LHCN-M2 (cell line): Measurements from ENCODE around the gene MASP1. TPM values are rescaled to one million over a fixed set of nuclear protein-coding genes. Genes with fewer than 3 reads are reported as not detected.
A peak's percentile ranks its signal among the peaks of the same experiment; 100 is the strongest.
"Not testable (repeated sequence)": the region's sequence is repeated elsewhere in the genome, so short reads cannot be mapped to it uniquely, and the experiment has no call there.

Experiments used
- DNase-seq: peaks from one replicate; pipeline ENCODE4 v3.0.0-alpha.2; 2012; ENCODE audit warnings: low read depth
- total RNA-seq: library from RNA; depleted of rRNA; stranded (reverse); fragments of >200 nt; gene quantifications from 2 replicates; pipeline ENCODE4 v1.2.3, GENCODE V29; 2014

Gene MASP1
- total RNA-seq, 1 experiment from 2014 or later, result not detected

DNA sequence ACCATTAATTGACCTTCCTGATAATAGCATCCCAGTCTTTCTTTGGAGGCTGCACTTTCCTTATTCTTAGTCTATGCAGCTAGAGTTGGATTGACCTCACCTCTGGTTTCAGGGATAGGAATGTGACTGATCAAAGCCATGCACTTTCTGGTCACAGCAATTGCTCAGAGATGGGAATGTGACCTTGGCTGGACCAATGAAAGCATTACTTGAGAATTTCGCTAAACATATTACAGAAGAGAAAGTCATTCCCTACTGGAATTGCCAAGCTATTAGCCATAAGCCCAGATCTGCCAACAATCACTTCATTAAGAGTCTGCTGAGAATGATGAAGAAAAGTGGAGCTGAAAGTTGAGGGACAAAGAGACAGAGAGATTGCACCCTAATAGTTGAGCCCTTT, 61.5 kb downstream of the MASP1 start:
- DNase-seq, result no peak

DNA sequence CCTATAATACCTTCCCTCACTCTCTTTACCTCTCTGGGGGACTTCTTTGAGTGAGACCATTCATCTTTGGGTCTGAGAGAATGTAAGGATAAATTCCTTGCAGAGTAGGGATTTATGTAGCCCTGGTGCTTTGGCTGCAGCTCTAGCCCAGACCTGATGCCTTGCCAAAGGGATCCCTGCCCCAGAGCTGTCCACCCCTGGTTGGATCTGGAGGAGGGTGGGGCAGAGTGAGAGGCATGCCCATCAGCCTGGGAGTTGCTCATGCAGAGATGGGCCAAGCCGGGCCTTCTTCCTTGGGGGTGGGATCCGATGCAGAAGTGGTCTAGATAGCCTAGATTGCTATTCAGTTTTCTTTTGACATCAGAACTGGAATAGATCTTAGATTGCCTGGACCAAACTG, 62.8 kb downstream of the MASP1 start:
- no peak for DNase-seq

DNA sequence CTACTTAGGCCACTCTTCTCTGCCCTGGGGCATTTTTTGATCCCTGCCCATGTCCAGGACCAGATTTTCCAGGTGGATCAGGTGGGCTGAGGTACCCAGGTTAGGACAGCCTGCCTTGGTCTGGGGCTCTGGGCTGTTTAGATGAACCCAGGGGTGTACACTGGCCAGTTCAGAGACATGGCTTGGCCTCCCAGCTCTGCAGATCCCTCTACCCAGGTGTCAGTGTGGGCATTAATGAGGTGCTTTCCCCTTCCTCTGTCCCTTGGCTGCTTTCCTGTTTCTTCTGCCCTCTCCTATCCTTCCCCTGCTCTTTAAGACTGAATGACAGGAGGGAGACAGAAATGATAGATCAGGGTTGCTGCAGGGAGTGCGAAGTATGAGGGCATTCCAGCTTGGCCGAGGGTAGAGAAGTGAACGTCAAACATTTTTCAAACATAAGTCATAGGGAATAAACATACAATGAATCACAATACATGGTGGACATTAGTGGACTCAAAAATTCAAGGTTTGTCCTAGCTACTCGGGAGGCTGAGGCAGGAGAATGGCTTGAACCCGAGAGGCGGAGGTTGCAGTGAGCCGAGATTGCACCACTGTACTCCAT, 63.8 kb downstream of the MASP1 start:
- peak; percentile 11 for DNase-seq

DNA sequence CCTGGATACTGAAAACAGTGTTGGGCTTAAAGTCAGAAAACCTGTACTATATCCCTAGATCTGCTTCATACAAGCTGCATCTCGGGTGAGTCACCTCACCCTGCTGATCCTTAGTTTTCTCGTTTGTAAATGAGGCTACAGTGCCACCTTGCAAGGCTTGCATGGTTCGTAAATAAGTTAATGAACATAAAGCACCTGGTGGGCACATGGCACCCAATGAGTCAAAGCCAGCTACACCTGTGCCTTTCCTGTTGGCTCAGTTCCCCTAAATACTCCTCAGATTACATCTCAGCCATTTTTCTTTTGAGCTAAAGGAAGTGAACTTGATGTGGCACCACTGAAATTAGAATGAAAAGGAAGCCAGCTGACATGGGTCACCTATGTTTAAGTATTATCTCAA, 67.7 kb downstream of the MASP1 start:
- DNase-seq, result no peak

DNA sequence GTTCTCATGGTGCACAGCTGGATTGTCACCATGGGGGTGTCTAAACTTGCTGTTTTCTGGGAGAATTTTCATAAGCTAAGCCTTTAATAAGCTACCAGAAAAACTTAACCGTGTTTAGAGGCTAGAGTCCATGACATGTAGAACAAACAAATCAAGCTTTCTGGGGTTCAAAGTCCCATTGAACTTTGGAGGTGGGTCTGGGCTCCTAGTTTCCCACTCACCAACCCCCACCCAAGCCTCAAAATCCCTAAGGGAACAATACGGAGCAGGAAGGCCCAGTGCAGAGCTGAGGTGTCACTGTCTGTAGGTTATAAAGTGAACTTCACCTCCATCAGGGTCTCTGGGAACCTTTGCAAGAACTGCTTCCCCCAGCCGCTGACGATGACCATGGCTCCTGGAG, 68.7 kb downstream of the MASP1 start:
- DNase-seq, result no peak

DNA sequence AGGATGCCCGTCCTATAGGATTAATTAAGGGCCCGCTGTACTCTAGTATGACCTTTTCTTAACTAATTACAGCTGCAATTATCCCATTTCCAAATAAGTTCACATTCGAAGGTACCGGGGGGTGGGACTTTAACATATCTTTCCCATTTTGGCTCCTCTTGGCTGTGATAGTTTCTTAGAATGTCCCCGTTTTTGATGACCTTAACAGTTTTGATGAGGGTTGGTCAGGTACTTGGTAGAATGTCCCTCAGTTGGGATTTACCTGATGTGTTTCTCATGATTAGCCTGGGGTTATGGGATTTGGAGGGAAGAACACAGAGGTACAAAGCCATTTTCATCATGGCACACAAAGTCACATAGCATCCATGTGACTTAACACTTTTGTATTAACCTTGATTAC, 76.1 kb downstream of the MASP1 start:
- no peak for DNase-seq

DNA sequence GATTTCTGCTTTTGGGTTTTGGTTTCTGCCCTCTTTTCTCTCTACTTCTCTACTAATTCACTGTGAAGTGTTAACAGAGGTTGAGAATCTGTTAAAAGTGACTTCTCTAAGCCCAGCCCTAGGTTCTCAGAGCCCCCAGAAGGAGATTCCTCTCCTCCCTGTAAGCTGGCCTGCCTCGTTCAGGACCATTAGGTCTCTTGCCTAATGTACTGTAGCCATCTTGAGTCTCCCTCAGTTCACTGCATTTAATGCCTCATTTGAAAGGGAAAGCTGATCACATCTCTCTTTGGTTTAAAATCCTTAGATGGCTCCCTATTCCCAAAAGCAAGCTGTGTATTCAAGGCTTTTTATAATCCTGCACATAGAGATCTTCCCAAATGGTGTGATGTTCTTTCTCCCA, 77.9 kb downstream of the MASP1 start:
- DNase-seq, result no peak

DNA sequence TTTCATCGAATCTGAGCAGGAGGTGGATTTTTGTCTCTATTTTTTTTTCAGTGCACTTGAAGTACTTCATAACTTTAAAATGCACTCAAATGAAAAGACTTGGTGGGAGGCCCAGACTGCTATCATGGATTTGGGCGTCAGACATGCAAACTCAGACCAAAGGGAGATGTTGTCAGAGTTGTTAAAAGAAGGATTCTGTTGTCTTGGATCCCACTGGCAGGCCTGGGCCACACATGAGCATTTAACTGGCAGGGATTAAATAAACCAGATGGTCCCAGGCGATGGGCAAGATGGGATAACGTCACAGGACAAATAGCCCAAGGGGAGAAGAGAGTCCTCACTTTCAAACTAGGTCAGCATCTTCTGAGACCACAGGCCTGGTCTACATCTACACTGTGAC, 78.8 kb downstream of the MASP1 start:
- DNase-seq, result no peak

DNA sequence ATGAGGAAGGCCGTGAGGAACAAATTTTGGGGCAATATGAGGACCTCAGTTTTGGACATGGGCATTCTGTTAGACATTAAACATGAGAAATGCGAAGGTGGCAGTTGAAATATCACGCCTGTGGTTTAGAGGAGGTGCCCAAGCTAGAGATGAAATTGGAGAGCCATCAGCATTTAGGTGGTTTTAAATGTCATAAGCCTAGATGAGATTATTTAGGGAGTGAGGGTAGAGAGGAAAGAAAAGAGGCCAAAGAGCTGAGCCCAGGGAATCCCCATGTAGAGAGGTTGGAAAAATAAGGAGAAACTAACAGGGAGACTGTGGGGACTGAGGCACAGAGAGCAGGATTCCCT, 79.4 kb downstream of the MASP1 start:
- no peak for DNase-seq

DNA sequence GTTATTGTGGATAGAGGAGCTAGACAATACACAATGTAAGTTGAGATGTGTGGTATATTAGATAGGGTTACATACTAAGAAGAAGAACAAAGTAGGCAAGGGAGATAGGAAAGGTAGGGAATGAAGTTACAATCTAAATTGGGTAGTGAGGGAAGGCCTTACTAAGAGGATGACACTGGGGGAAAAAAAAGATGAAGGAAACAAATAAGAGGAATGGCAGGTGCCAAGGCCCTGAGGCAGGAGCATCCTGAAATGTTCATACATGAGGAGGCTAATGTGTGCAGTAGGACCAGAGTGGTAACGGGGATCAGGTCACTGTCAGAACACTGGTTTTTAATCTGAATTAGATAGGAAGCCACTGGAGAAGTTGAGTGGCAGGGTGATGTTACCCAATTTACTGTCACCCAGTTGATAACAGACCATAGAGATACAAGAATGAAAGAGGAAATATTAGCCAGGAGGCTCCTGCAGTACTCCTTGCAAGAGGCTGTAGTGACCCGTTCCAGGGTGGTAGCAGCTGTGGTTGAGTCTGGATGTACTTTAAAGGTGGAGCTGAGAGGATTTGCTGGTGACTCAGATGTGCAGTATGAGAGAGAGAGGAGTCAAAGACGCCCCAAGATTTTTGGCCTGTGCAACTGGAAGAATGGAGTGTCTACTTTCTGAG, 79.9 kb downstream of the MASP1 start:
- DNase-seq, result peak; percentile 55

DNA sequence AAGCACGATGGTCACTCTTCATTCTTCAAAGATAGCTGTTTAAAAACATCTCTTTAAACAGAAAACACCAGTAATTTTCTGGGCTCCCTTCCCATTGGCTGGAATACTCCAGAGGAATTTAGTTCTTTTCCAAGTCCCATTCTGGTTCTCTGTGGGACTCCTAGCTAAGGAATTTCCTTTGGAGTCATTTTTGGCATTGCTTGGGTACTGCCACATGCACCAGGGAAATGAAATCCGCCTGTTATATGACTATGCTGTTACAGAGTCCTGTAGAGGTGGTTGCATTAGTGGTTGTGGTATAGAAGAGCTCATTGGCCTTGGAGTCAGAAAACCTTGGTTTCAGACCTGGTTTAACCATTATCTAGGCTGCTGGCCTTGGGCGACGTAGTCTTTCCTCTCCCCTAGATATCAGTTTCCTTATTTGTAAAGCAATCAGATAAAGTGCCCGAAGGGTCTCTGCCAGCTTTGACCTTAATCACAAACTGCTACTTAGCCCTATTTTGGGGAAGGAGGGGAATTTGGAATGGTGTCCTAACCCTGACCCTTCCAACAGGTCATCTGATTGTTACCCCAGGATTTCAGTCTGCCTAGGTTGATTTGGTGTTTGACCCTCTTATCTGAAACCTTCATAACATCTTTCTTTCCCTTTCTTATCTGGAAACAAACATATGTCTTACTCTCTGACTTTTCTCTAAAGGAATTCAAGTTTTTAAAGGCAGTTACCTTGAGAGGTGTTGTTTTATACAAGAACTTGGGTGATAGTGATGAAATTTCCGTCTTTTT, 80.8 kb downstream of the MASP1 start:
- peak; percentile 9 for DNase-seq

DNA sequence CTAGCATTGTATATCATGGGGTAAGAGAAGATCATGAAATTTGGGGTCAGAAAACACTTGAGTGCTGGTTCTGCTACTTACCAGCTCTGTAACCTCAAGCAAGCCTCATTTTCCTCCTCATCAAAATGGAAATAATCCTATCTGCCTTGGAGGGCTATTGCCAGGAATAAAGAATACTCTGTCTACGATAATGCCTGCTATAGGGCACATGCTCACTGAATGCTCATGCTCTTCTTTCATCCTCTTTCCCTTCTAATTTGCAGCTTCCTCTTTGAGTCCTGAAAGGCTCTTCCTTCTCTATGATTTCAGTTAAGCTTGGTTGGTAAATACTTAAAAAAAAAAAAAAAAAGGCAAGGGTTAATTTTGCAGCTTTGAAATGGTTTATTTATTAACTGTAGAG, 81.4 kb downstream of the MASP1 start:
- no peak for DNase-seq

DNA sequence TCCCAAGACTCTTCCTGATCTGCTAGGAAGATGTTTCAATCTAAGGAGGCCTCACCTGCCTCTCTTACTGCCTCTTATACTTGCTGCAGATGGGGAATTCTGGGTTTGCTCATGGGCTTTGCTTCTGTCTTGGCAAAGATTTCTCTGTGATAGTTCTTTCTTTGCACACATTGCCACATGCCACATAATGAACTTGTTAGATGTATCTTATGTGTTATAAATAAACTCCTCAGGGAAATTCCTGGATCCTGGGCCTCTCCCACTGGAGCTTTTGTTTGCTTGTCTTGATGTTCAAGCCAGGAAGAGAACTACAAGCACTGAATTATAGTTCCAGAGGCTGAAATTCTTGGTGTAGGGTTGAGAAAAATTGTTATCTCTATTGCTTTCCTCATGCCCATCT, 82.0 kb downstream of the MASP1 start:
- no peak for DNase-seq

DNA sequence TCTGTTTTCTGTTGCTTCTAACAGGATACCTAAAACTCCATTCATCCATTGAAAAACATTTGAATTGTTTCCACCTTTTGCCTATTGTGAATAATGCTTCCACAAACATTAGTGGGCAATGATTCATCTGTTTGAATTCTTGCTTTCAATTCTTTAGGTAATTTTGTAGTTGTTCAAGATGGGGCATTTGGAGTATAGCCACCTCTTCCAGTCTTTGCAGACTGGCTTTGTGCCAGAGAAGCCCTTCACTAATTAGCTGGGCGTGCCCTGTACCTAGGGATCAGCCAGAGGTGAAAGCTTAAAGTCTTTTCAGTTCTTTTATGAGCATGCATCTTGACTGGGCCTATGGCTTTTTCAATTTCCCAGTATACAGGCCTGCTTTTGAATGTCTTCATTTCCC, 83.4 kb downstream of the MASP1 start:
- no peak for DNase-seq

DNA sequence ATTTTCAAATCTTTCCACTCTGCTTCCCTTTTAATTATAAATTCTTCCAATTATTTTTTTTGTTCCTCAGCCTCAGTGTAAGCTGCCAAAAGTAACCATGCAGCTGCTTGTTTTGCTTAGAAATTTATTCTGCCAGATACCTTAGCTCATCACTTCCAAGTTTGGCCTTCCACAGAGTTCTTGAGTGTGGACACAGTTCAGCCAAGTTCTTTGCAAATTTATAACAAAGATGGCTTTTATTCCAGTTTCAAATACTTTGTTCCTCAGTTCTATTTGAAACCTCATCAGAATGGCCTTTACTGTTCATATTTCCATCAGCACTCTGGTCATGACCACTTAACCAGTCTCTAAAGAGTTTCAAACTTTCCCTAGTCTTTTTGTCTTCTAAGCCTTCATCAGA, 83.9 kb downstream of the MASP1 start:
- no peak for DNase-seq

DNA sequence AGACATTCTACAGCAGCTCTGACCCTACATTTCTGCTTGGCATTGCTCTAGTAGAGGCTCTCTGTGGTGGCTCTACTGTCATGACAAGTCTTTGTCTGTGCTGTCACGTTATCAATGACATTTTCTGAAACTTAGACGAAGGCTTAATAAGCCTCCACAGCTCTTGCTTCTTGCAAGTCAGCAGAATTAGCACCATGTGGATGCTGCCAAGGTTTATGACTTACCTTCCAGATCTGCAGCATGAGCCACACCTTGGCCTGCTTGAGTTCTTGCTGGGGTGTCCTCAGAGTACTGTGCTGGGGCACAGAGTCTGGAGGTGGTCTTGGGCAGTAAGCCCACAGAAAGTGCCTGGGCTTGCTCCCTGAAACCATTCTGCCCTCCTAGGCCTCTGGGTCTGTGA, 84.5 kb downstream of the MASP1 start:
- no peak for DNase-seq

DNA sequence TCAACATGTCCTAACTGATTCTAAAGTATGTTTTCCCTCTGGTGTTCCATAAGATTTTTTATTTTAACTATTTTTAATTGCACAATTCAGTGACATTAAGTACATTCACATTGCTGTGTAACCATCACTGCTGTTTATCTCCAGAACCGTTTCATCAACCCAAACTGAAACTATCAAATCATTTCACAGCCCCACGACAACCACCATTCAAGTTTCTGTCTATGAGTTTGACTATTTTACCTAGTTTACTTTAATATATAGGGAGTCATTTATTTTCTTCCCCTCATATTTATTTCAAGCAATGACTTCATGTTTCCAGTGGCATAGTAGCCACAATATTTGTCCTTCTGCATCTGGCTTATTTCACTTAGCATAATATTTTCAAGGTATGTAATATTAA, 85.9 kb downstream of the MASP1 start:
- DNase-seq, result no peak

DNA sequence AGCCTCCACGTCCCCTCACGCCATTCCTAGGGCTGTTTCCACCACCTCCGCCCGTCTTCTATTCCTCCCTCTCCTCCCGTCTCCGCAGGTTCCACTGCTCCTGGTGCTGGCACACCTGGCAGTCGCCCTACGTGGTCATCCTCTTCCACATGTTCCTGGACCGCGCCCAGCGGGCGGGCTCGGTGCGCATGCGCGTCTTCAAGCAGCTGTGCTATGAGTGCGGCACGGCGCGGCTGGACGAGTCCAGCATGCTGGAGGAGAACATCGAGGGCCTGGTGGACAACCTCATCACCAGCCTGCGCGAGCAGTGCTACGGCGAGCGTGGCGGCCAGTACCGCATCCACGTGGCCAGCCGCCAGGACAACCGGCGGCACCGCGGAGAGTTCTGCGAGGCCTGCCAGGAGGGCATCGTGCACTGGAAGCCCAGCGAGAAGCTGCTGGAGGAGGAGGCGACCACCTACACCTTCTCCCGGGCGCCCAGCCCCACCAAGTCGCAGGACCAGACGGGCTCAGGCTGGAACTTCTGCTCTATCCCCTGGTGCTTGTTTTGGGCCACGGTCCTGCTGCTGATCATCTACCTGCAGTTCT, 92.0 kb downstream of the MASP1 start:
- not testable (repeated sequence) for DNase-seq

DNA sequence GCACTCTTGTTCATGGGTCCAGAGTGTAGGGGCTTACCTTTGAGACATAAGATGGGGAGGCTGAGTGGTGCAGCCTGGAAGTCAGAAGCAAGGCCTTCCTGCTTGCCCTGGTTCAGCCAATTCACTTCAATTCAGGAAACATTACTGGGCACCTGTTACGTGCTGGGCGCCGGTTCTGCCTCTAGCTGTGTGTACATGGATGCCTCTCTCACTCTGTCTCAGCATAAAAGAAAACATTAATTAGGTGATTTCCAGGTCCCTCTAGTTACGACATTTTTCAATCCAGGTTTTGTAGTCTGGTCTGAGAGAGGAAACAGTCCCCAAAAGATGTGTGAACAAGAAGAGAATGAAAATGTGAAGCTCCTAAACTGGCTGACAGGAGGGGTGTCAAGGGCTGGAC, 93.0 kb downstream of the MASP1 start:
- DNase-seq, result no peak

DNA sequence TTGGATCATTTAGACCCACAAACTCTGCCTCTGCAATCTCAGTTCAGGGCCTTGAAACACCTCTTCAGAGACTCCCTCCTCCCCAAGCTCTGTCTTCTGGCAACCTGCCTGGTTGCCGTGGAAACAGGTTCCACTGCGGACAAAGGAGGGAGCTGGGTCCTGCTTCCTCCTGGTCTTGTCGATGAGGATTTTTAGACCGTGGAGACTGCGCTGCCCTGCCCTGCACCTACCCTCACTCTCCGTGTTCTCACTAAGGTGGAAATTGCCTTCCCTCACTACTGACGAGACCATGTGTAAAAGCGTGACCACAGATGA, 94.2 kb downstream of the MASP1 start, which contains the start of gene RTP1:
Gene RTP1 (plus strand): TSS at position 152 of the 315 bp plus-strand sequence. CDS start 30 bp downstream, at position 182.
- DNase-seq, result no peak

DNA sequence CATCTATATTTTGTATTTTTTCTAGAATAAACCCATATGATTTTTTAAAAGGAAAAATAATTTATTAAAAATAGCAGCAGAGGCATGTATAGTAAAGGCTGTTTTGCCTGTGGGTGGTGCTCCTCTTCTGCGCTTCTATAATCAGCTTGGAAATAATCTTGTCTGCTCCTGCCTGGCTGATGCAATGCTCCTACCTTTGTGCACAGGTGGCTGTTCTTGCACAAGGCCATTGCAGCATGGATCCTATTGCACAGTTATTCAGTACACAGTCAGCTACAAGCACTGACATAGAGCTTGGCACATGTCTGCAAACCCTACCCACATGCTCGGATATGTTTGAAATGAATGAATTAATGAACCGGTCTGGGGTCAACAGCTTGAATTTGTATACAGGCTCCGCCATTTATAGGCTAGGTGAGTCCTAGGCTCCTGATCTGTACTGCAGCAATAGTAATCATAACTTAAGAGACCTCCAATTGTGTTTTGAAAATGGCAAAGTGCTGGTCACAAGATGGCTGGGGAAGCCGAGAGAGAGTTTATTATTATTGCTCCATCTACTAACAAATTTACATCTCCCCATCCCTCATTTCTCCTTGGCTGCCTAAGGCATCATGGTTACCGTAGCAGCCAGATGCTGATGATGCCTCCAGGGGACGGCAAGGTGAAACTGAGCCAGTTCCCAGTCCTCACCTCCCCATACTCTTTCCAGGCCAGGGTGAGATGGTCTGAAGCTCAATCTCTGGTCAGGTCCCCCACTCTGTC, 94.8 kb downstream of the MASP1 start:
- DNase-seq, result no peak

DNA sequence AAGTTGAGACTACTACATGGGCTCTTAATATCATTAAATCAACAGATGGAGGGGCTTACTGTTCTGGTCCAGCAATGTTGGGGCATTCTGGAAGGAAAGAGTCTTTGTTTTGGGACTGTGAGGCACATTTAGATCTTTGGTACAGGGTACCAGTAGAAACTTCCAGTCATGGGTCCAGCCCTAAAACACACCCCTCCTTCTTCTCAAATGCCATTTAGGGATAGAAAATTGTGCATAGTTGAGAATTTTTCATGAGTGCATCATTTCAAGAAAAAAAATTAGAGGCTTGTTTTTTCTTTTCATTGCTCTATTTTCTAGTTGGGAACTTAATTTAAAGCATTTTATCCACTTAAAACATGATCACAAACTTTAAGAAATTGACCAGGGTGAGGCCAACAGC, 98.4 kb downstream of the MASP1 start:
- DNase-seq, result no peak
